IMR-90 (cell line): ENCODE results near the gene DIP2B. TPM values are rescaled to one million over a fixed set of nuclear protein-coding genes. Genes with fewer than 3 reads are reported as not detected.

ENCODE experiments used
- ATAC-seq: fragments of 200-7000 bp; cut with Tn5 transposase; 2 replicates; pipeline ENCODE4 v1.9.1; 2020; ENCODE audit warnings: low read depth, mild to moderate bottlenecking, moderate library complexity
- BruUV-seq: library from RNA; stranded (reverse); fragments of 400-500 nt; replicated peaks from 2 replicates; lab custom pipeline; 2021; lab: Mats Ljungman, UMichigan
- CTCF ChIA-PET: fragments of 300-600 bp; formaldehyde crosslinking; extraction: SDS; loops from one replicate; lab custom pipeline; 2021; ENCODE audit warnings: antibody characterized with exemption; lab: Yijun Ruan, JAX
- POLR2A ChIA-PET: fragments of 300-600 bp; sonication (Branson Sonifier 250); formaldehyde crosslinking; loops from one replicate; lab custom pipeline; 2022; ENCODE audit warnings: antibody characterized with exemption; ENCODE audit not compliant: unreplicated experiment; lab: Charles Lee
- DNase-seq: peaks from one replicate; pipeline ENCODE4 v3.0.0; 2013
- H2AFZ ChIP-seq: replicated peaks from 2 replicates; pipeline ENCODE3; 2013; ENCODE audit warnings: low read length, mild to moderate bottlenecking; ENCODE audit not compliant: poor library complexity
- H2AK5ac ChIP-seq: 2 replicates; pipeline ENCODE4 v1.6.1; 2013; ENCODE audit warnings: low read depth, low read length, inconsistent platforms
- H2AK9ac ChIP-seq: replicated peaks from 2 replicates; pipeline ENCODE3; 2013; ENCODE audit warnings: mild to moderate bottlenecking, low read depth, low read length, moderate library complexity; ENCODE audit not compliant: poor library complexity
- H2BK120ac ChIP-seq: 2 replicates; pipeline ENCODE4 v1.6.1; 2013; ENCODE audit warnings: low read depth, low read length, inconsistent platforms
- H2BK15ac ChIP-seq: 3 replicates; pipeline ENCODE4 v1.6.1; 2013; ENCODE audit warnings: low read depth, low read length, inconsistent platforms
- H2BK20ac ChIP-seq: 2 replicates; pipeline ENCODE4 v1.6.1; 2013; ENCODE audit warnings: low read depth, mild to moderate bottlenecking, inconsistent platforms, low read length, moderate library complexity
- H2BK5ac ChIP-seq: 2 replicates; pipeline ENCODE4 v1.6.1; 2013; ENCODE audit warnings: mild to moderate bottlenecking, low read depth, low read length, inconsistent platforms; ENCODE audit not compliant: poor library complexity, severe bottlenecking
- H3K14ac ChIP-seq: replicated peaks from 2 replicates; pipeline ENCODE4 v1.6.1; 2013; ENCODE audit warnings: low read depth, low read length, inconsistent platforms
- H3K18ac ChIP-seq: 2 replicates; pipeline ENCODE4 v1.6.1; 2013; ENCODE audit warnings: low read depth, low read length, control low read depth
- H3K23ac ChIP-seq: 2 replicates; pipeline ENCODE4 v1.6.1; 2013; ENCODE audit warnings: low read depth, low read length, inconsistent platforms
- H3K27ac ChIP-seq: 2 replicates; pipeline ENCODE4 v1.5.1; 2013; ENCODE audit warnings: mild to moderate bottlenecking, control low read depth, low read length; ENCODE audit not compliant: insufficient read depth
- H3K27me3 ChIP-seq: 2 replicates; pipeline ENCODE4 v1.6.1; 2013; ENCODE audit warnings: low read length; ENCODE audit not compliant: control insufficient read depth, insufficient read depth
- H3K36me3 ChIP-seq: 2 replicates; pipeline ENCODE4 v1.6.1; 2013; ENCODE audit warnings: low read length, mixed read lengths; ENCODE audit not compliant: control insufficient read depth, insufficient read depth
- H3K4ac ChIP-seq: 2 replicates; pipeline ENCODE4 v1.6.1; 2013; ENCODE audit warnings: low read depth, low read length, inconsistent platforms
- H3K4me1 ChIP-seq: 2 replicates; pipeline ENCODE4 v1.6.1; 2013; ENCODE audit warnings: low read length, mixed read lengths; ENCODE audit not compliant: control insufficient read depth, insufficient read depth
- H3K4me2 ChIP-seq: 2 replicates; pipeline ENCODE4 v1.6.1; 2013; ENCODE audit warnings: low read depth, mild to moderate bottlenecking, control low read depth, low read length, moderate library complexity
- H3K4me3 ChIP-seq: 2 replicates; pipeline ENCODE4 v1.5.1; 2013; ENCODE audit warnings: low read depth, mild to moderate bottlenecking, control low read depth, low read length, moderate library complexity; ENCODE audit not compliant: insufficient read depth
- H3K56ac ChIP-seq: 2 replicates; pipeline ENCODE4 v1.6.1; 2013; ENCODE audit warnings: low read length, inconsistent platforms; ENCODE audit not compliant: insufficient read depth; ENCODE audit errors: extremely low read depth
- H3K79me1 ChIP-seq, 2 experiments: 2 replicates each; pipeline ENCODE4 v1.6.1; 2013; ENCODE audit warnings: low read length in 2 of 2, inconsistent platforms in 1 of 2, low read depth in 1 of 2
- H3K9ac ChIP-seq: 2 replicates; pipeline ENCODE4 v1.6.1; 2013; ENCODE audit warnings: low read depth, low read length, control low read depth
- H3K9me1 ChIP-seq: 2 replicates; pipeline ENCODE4 v1.6.1; 2013; ENCODE audit warnings: low read length, inconsistent platforms; ENCODE audit not compliant: insufficient read depth
- H3K9me3 ChIP-seq: 2 replicates; pipeline ENCODE4 v1.6.1; 2013; ENCODE audit warnings: low read length; ENCODE audit not compliant: control insufficient read depth, insufficient read depth
- H4K20me1 ChIP-seq: 2 replicates; pipeline ENCODE4 v1.6.1; 2013; ENCODE audit warnings: low read length, inconsistent platforms; ENCODE audit not compliant: insufficient read depth
- H4K5ac ChIP-seq: 2 replicates; pipeline ENCODE4 v1.6.1; 2013; ENCODE audit warnings: mild to moderate bottlenecking, low read depth, low read length, control low read depth
- H4K8ac ChIP-seq, 2 experiments: 2 replicates each; pipeline ENCODE4 v1.6.1; 2013; ENCODE audit warnings: low read depth in 2 of 2, low read length in 2 of 2, control low read depth in 1 of 2, inconsistent platforms in 1 of 2
- H4K91ac ChIP-seq: 2 replicates; pipeline ENCODE4 v1.6.1; 2013; ENCODE audit warnings: low read depth, low read length, inconsistent platforms; ENCODE audit not compliant: insufficient read depth
- CEBPB ChIP-seq: IDR thresholded peaks from 2 replicates; pipeline ENCODE4 v1.6.1; 2012; ENCODE audit warnings: low read depth, low read length, improper control_type of control experiment
- CHD1 ChIP-seq: IDR thresholded peaks from 2 replicates; pipeline ENCODE4 v1.6.1; 2012; ENCODE audit warnings: low read depth, low read length, improper control_type of control experiment
- CTCF ChIP-seq: conservative IDR thresholded peaks from 2 replicates; pipeline ENCODE4 v1.5.1; 2012; ENCODE audit warnings: mild to moderate bottlenecking, low read depth, low read length, improper control_type of control experiment
- ELK1 ChIP-seq: fragments of 150-350 bp; IDR thresholded peaks from 2 replicates; pipeline ENCODE4 v1.6.1; 2016; ENCODE audit warnings: low read depth, mild to moderate bottlenecking, low read length, moderate library complexity, borderline replicate concordance
- FOS ChIP-seq: fragments of 150-350 bp; IDR thresholded peaks from 2 replicates; pipeline ENCODE4 v1.6.1; 2016; ENCODE audit warnings: low read depth, low read length
- MAFK ChIP-seq: IDR thresholded peaks from 2 replicates; pipeline ENCODE4 v1.6.1; 2012; ENCODE audit warnings: low read depth, low read length, improper control_type of control experiment
- MAZ ChIP-seq: IDR thresholded peaks from 2 replicates; pipeline ENCODE4 v1.6.1; 2012; ENCODE audit warnings: low read depth, mild to moderate bottlenecking, low read length, improper control_type of control experiment, moderate library complexity, borderline replicate concordance
- MXI1 ChIP-seq: IDR thresholded peaks from 2 replicates; pipeline ENCODE4 v1.6.1; 2012; ENCODE audit warnings: low read depth, mild to moderate bottlenecking, low read length, moderate library complexity, borderline replicate concordance
- NFE2L2 ChIP-seq: fragments of 150-350 bp; IDR thresholded peaks from 2 replicates; pipeline ENCODE4 v1.6.1; 2016; ENCODE audit warnings: low read depth, mild to moderate bottlenecking, low read length
- POLR2A ChIP-seq: IDR thresholded peaks from 2 replicates; pipeline ENCODE4 v1.6.1; 2012; ENCODE audit warnings: mild to moderate bottlenecking, low read depth, low read length
- RAD21 ChIP-seq: IDR thresholded peaks from 2 replicates; pipeline ENCODE4 v1.6.1; 2012; ENCODE audit warnings: low read length, improper control_type of control experiment
- RCOR1 ChIP-seq: IDR thresholded peaks from 2 replicates; pipeline ENCODE4 v1.6.1; 2012; ENCODE audit warnings: mild to moderate bottlenecking, low read length, improper control_type of control experiment; ENCODE audit not compliant: insufficient replicate concordance
- USF2 ChIP-seq: fragments of 150-350 bp; IDR thresholded peaks from 2 replicates; pipeline ENCODE4 v1.6.1; 2017; ENCODE audit warnings: mild to moderate bottlenecking, antibody characterized with exemption, low read length, low read depth
- WGBS, 2 experiments: methylation state at CpG; one replicate each; pipeline versions ENCODE4 v1.1.5 to v1.1.7; 2013; ENCODE audit warnings: missing lambda C conversion rate in 2 of 2; ENCODE audit not compliant: insufficient read length in 1 of 2; ENCODE audit errors: extremely low coverage in 2 of 2; 5-methylcytosine and 5-hydroxymethylcytosine counted together
- dilution Hi-C: fragments of 300-500 bp; cut with HindIII; formaldehyde crosslinking; loops from one replicate; pipeline ENCODE4 v1.14.3; 2018; ENCODE audit warnings: low sequenced_read_pairs; ENCODE audit not compliant: unreplicated experiment
- in situ Hi-C: fragments of 300-500 bp; cut with MboI; formaldehyde crosslinking; loops from 3 replicates; pipeline ENCODE4 v1.14.3; 2019; ENCODE audit warnings: low sequenced_read_pairs, inconsistent platforms, mixed read lengths
- intact Hi-C: fragments of 100-400 bp; cut with micrococcal nuclease; formaldehyde crosslinking; loops from 2 replicates; pipeline ENCODE4 v1.10.0; 2022
- polyA plus RNA-seq, 3 experiments: library from polyadenylated mRNA; depleted of rRNA; stranded (reverse); fragments of >200 nt; gene quantifications; 2 replicates each; pipeline ENCODE4 v1.2.3, GENCODE V29; 2012; ENCODE audit warnings: low replicate concordance in 1 of 3
- total RNA-seq: library from RNA; depleted of rRNA; stranded (reverse); fragments of >200 nt; gene quantifications from 2 replicates; pipeline ENCODE4 v1.2.3, GENCODE V29; 2012

DIP2B gene
- total and polyA plus RNA-seq, 2 of the 4 experiments (the other 2 are of a cell fraction) = 7.7 to 12.9 TPM

- Histone ChIP-seq H4K8ac (no peak overlapping the region), H3K9ac (no peak overlapping the region), H3K79me1 (peaks cover 13 to 46% of the 10 kb centered on the region in 2 experiments; a peak in 3 of 4 replicates), H2BK15ac (no peak overlapping the region), H2BK5ac (no peak overlapping the region), H2BK20ac (no peak overlapping the region), H3K4me1 (peaks cover 2% of the 10 kb centered on the region), H3K14ac (no peak overlapping the region), H2AK9ac (no peak overlapping the region), H3K27me3 (no peaks in the 10 kb centered on the region), H2AK5ac (no peak overlapping the region), H3K4ac (no peak overlapping the region), H4K20me1 (peaks cover 3% of the 10 kb centered on the region; the same call in 1 of the 2 replicates), H3K56ac (no peak overlapping the region), H2AFZ (no peak overlapping the region), H3K9me1 (no peaks in the 10 kb centered on the region), H2BK120ac (no peak overlapping the region), H3K9me3 (no peaks in the 10 kb centered on the region), H3K18ac (no peak overlapping the region), H4K91ac (no peak overlapping the region), H3K4me3 (no peak overlapping the region), H3K4me2 (no peak overlapping the region), H3K27ac (no peak overlapping the region), H3K23ac (no peak overlapping the region), H4K5ac (no peak overlapping the region), H3K36me3 (peaks cover 5% of the 10 kb centered on the region)
- ATAC-seq (no peak), DNase-seq (no peak)
- no peak for TF ChIP-seq FOS
- TF ChIP-seq NFE2L2 = no peak
- no peak for TF ChIP-seq USF2
- TF ChIP-seq CEBPB = no peak
- TF ChIP-seq CTCF = no peak
- no peak for TF ChIP-seq POLR2A
- no peak for TF ChIP-seq MXI1
- TF ChIP-seq CHD1 = no peak
- TF ChIP-seq ELK1 = no peak
- TF ChIP-seq MAZ = no peak
- TF ChIP-seq MAFK = no peak
- TF ChIP-seq RCOR1 = no peak
- TF ChIP-seq RAD21 = no peak
- intact Hi-C loops = loop anchor here (5.0 kb wide), 1 partner anchor 64 kb away; no protein-coding TSS in a partner anchor
- WGBS, 2 experiments = no CpG with 5 or more reads among the region's 4 CpGs
- in situ Hi-C loops = loop anchor here (5.0 kb wide), 1 partner anchor 129 kb away; no protein-coding TSS in a partner anchor
- no TSS peak for BruUV-seq
- CTCF ChIA-PET = no interaction called here
- dilution Hi-C loops = no loop called here
- POLR2A ChIA-PET = no interaction called here
These were observed 131.1 kb downstream of the DIP2B start for GRCh38 chr12:50635857-50636256.
